ENCODE measurements around the gene NAGPA. TPM values are rescaled to one million over a fixed set of nuclear protein-coding genes. Genes with fewer than 3 reads are reported as not detected.
"Not testable (repeated sequence)": the region's sequence is repeated elsewhere in the genome, so short reads cannot be mapped to it uniquely, and the experiment has no call there.

The NAGPA gene, protein sequence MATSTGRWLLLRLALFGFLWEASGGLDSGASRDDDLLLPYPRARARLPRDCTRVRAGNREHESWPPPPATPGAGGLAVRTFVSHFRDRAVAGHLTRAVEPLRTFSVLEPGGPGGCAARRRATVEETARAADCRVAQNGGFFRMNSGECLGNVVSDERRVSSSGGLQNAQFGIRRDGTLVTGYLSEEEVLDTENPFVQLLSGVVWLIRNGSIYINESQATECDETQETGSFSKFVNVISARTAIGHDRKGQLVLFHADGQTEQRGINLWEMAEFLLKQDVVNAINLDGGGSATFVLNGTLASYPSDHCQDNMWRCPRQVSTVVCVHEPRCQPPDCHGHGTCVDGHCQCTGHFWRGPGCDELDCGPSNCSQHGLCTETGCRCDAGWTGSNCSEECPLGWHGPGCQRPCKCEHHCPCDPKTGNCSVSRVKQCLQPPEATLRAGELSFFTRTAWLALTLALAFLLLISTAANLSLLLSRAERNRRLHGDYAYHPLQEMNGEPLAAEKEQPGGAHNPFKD
- total RNA-seq = 29.8 and 40.2 TPM in 2 replicates

DNA sequence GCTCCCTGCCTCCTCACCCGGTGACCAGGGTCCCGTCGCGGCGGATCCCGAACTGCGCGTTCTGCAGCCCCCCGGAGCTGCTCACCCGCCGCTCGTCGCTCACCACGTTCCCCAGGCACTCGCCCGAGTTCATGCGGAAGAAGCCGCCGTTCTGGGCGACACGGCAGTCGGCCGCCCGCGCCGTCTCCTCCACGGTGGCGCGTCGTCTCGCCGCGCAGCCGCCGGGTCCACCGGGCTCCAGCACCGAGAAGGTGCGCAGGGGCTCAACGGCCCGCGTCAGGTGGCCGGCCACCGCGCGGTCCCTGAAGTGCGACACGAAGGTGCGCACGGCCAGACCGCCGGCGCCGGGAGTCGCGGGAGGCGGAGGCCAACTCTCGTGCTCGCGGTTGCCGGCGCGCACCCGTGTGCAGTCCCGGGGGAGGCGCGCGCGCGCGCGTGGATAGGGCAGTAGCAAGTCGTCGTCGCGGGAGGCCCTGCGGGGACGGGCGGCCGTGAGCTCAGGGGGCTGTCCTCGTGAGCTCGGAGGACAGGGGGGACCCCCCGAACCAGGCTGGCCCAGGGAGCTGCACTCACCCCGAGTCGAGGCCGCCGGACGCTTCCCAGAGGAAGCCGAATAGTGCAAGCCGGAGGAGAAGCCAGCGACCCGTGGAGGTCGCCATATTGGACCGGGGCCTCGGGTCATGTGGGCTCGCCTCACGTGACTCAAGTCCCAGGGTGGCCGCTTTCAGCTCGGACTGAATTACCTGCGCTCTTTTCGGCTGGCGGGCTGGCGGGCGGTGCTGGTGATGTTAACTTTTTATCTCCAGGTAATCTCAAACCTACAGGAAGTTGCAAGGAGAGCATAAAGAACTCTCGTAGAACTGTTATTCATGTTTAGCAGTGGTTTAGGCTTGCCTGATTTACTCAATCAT lies at the start of gene NAGPA:
Gene NAGPA (minus strand): TSS at position 680 of the 911 bp plus-strand sequence. CDS start 21 bp downstream, at position 659.
- Histone ChIP-seq H3K9me3 (ENCODE audit: low read depth, low read length) (no peaks in the 10 kb centered on the region), H3K4me2 (ENCODE audit: insufficient read depth, low read length) (peak within 1 kb of the TSS; percentile 100), H3K79me2 (ENCODE audit: insufficient read depth, low read length) (no peaks in the 10 kb centered on the region), H4K20me1 (ENCODE audit: insufficient read depth, low read length) (no peaks in the 10 kb centered on the region), H3K4me1 (ENCODE audit: insufficient read depth, low read length) (peaks cover 23% of the 10 kb centered on the region), H3K4me3 (ENCODE audit: insufficient read depth, low read length) (peak within 1 kb of the TSS; percentile 96), H2AFZ (ENCODE audit: low read length) (peak within 1 kb of the TSS; percentile 99), H3K27ac (ENCODE audit: low read depth, low read length) (peak within 1 kb of the TSS; percentile 66), H3K36me3 (ENCODE audit: insufficient read depth, low read length) (no peaks in the 10 kb centered on the region), H3K27me3 (ENCODE audit: insufficient read depth, low read length) (no peaks in the 10 kb centered on the region)
- DNase-seq (ENCODE audit: insufficient read length, low spot score, missing footprints) = peak; percentile 98
- TF ChIP-seq, protein P1, sequence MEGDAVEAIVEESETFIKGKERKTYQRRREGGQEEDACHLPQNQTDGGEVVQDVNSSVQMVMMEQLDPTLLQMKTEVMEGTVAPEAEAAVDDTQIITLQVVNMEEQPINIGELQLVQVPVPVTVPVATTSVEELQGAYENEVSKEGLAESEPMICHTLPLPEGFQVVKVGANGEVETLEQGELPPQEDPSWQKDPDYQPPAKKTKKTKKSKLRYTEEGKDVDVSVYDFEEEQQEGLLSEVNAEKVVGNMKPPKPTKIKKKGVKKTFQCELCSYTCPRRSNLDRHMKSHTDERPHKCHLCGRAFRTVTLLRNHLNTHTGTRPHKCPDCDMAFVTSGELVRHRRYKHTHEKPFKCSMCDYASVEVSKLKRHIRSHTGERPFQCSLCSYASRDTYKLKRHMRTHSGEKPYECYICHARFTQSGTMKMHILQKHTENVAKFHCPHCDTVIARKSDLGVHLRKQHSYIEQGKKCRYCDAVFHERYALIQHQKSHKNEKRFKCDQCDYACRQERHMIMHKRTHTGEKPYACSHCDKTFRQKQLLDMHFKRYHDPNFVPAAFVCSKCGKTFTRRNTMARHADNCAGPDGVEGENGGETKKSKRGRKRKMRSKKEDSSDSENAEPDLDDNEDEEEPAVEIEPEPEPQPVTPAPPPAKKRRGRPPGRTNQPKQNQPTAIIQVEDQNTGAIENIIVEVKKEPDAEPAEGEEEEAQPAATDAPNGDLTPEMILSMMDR (IDR thresholded peaks at IDR 0.05; ENCODE audit: extremely low read depth, low read depth, low read length) = no peak

DNA sequence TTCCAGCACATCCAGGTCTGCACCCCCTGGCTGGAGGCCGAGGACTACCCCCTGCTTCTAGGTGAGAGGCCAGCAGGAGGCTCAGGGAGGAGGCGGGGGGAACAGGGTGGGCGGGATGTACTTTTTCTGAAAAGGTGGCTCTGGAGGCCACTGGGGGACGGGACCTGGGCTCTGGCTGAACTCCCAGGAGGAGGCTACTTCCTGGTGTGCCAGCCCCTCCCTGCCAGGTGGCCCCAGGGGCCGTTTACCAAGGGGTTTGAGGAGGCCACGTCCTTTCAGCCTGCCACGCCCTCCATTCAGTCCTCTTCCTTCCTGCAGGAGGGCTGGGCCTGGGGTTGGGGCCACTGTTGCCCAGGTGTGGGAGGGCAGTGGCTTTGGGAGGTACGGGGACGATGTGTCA lies 47.3 kb upstream of the NAGPA start:
- not testable (repeated sequence) for H3K27ac ChIP-seq (ENCODE audit: low read depth, low read length); H3K4me2 ChIP-seq (ENCODE audit: insufficient read depth, low read length); H2AFZ ChIP-seq (ENCODE audit: low read length); DNase-seq (ENCODE audit: insufficient read length, low spot score, missing footprints); H4K20me1 ChIP-seq (ENCODE audit: insufficient read depth, low read length); H3K27me3 ChIP-seq (ENCODE audit: insufficient read depth, low read length); H3K4me3 ChIP-seq (ENCODE audit: insufficient read depth, low read length); H3K79me2 ChIP-seq (ENCODE audit: insufficient read depth, low read length); H3K4me1 ChIP-seq (ENCODE audit: insufficient read depth, low read length); H3K9me3 ChIP-seq (ENCODE audit: low read depth, low read length)
- peaks cover 12% of the 10 kb centered on the region for H3K36me3 ChIP-seq (ENCODE audit: insufficient read depth, low read length)

DNA sequence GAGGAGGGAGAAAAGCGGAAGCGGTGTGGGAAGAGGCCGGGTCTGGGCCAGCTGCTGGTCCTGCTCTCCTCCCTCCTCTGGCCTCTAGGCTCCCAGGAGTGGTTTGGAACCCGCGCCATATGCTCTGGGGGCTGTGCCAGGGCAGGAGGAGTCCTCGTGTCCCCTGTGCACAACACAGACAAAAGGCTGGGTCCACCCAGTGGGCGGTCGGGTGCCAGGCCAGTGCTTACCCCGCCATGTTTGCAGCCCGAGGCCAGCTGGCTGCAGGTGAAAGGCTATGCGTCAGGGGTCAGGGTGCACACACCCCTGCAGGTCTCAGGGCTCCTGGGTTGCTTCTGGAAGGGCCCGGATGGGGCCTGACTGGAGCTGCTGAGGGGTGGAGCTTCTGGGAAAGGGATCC lies 46.7 kb upstream of the NAGPA start:
- H3K4me3 ChIP-seq (ENCODE audit: insufficient read depth, low read length); H3K4me2 ChIP-seq (ENCODE audit: insufficient read depth, low read length); H2AFZ ChIP-seq (ENCODE audit: low read length); H4K20me1 ChIP-seq (ENCODE audit: insufficient read depth, low read length); H3K27me3 ChIP-seq (ENCODE audit: insufficient read depth, low read length); H3K9me3 ChIP-seq (ENCODE audit: low read depth, low read length); H3K79me2 ChIP-seq (ENCODE audit: insufficient read depth, low read length); H3K4me1 ChIP-seq (ENCODE audit: insufficient read depth, low read length); DNase-seq (ENCODE audit: insufficient read length, low spot score, missing footprints); H3K27ac ChIP-seq (ENCODE audit: low read depth, low read length): not testable (repeated sequence)
- peaks cover 17% of the 10 kb centered on the region for H3K36me3 ChIP-seq (ENCODE audit: insufficient read depth, low read length)

DNA sequence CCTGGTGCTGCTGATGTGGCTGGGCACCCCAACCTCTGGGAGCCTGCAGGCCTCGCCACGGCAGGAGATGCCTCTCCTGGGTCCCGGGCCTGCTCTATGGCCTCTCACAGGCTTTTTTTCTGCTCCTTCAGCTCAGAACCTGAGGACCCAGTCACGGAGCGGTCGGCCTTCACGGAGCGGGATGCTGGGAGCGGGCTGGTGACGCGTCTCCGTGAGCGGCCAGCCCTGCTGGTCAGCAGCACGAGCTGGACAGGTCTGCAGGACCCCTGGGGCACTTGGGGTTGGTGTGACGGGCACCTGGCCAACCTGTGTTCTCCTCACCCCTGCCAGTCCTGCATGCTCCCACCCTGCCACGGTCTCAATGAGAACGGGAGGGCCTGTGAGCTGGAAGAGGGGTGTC lies 44.9 kb upstream of the NAGPA start:
- H2AFZ ChIP-seq (ENCODE audit: low read length) = no peak overlapping the region
- no peak overlapping the region for H3K4me2 ChIP-seq (ENCODE audit: insufficient read depth, low read length)
- H3K79me2 ChIP-seq (ENCODE audit: insufficient read depth, low read length) = peaks cover 21% of the 10 kb centered on the region
- no peaks in the 10 kb centered on the region for H3K9me3 ChIP-seq (ENCODE audit: low read depth, low read length)
- TF ChIP-seq, protein P1 (IDR thresholded peaks at IDR 0.05; ENCODE audit: extremely low read depth, low read depth, low read length) = no peak
- H3K4me1 ChIP-seq (ENCODE audit: insufficient read depth, low read length) = no peaks in the 10 kb centered on the region
- no peaks in the 10 kb centered on the region for H4K20me1 ChIP-seq (ENCODE audit: insufficient read depth, low read length)
- no peak overlapping the region for H3K4me3 ChIP-seq (ENCODE audit: insufficient read depth, low read length)
- H3K36me3 ChIP-seq (ENCODE audit: insufficient read depth, low read length) = peaks cover 23% of the 10 kb centered on the region
- DNase-seq (ENCODE audit: insufficient read length, low spot score, missing footprints) = no peak
- no peak overlapping the region for H3K27ac ChIP-seq (ENCODE audit: low read depth, low read length)
- H3K27me3 ChIP-seq (ENCODE audit: insufficient read depth, low read length) = no peaks in the 10 kb centered on the region
